Stimulated activated CD8-positive, alpha-beta memory T cell treated with anti-CD3 and anti-CD28 coated beads, Interleukin-2, amount 100 ng/mL, for 1 hour (primary cell): Measurements from ENCODE around the gene ZCCHC12.
"Not testable (repeated sequence)": the region's sequence is repeated elsewhere in the genome, so short reads cannot be mapped to it uniquely, and the experiment has no call there.

Experiments used
- DNase-seq, 2 donors: peaks; one replicate each; pipeline ENCODE4 v3.0.0-alpha.2; 2020; ENCODE audit warnings: low read depth in 2 of 2

The ZCCHC12 gene

GRCh38 chrX:118823263-118824172 is at the start of gene ZCCHC12:
Gene ZCCHC12 (plus strand): TSS chrX:118823824. CDS start chrX:118825245, 1,421 bp downstream.
- peak; percentile 12 to 15 for DNase-seq

- DNase-seq = no peak
These were observed 44.0 kb upstream of the ZCCHC12 start for GRCh38 chrX:118779581-118779980.

- no peak for DNase-seq
These were observed 43.1 kb upstream of the ZCCHC12 start for GRCh38 chrX:118780509-118780908.

GRCh38 chrX:118780911-118781310 is 42.7 kb upstream of the ZCCHC12 start:
- no peak for DNase-seq

- no peak for DNase-seq
These were observed 27.9 kb upstream of the ZCCHC12 start for GRCh38 chrX:118795528-118796280.

GRCh38 chrX:118802857-118803256 is 20.8 kb upstream of the ZCCHC12 start:
- DNase-seq = no peak

- no peak for DNase-seq
These were observed 16.2 kb upstream of the ZCCHC12 start for GRCh38 chrX:118807151-118808017.

- not testable (repeated sequence) for DNase-seq
These were observed 6.4 kb upstream of the ZCCHC12 start for GRCh38 chrX:118817257-118817656.

GRCh38 chrX:118824173-118824730 is 628 bp downstream of the ZCCHC12 start:
- DNase-seq = no peak

GRCh38 chrX:118825227-118825626 is 1.6 kb downstream of the ZCCHC12 start:
- DNase-seq = no peak

- DNase-seq = peak; percentile 16 to 26
These were observed 15.8 kb downstream of the ZCCHC12 start for GRCh38 chrX:118839334-118839958.

GRCh38 chrX:118847676-118848075 is 24.1 kb downstream of the ZCCHC12 start:
- DNase-seq = no peak

- DNase-seq = no peak
These were observed 30.0 kb downstream of the ZCCHC12 start for GRCh38 chrX:118853596-118853995.

GRCh38 chrX:118855681-118856310 is 32.2 kb downstream of the ZCCHC12 start:
- no peak for DNase-seq

- no peak for DNase-seq
These were observed 33.4 kb downstream of the ZCCHC12 start for GRCh38 chrX:118857006-118857405.

GRCh38 chrX:118861338-118861737 is 37.7 kb downstream of the ZCCHC12 start:
- DNase-seq = no peak

GRCh38 chrX:118862091-118862490 is 38.5 kb downstream of the ZCCHC12 start:
- DNase-seq = no peak

GRCh38 chrX:118862979-118863378 is 39.4 kb downstream of the ZCCHC12 start:
- no peak for DNase-seq

GRCh38 chrX:118864063-118864635 is 40.5 kb downstream of the ZCCHC12 start:
- no peak for DNase-seq

- no peak for DNase-seq
These were observed 41.6 kb downstream of the ZCCHC12 start for GRCh38 chrX:118865231-118865630.
